ENCODE results near the gene GUCA2A.

DNA sequence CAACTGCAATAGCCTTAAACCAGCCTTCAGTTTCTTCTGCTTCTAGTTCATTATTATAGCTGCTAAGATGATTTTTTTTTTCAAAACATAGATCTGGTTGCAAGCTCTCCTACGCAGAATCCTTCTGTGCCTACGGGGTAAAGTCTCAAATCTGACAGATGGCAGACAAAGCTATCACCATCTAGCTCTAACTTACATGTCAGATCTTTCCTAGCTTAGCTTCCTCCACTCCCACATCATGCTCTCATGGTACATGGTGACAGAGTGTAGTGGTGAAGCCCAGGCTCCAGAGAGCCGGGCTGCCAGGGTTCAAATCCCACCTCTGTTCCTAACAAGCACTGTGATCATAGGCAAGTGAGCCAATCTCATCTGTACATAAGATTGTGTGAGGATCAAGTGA, 35.6 kb downstream of the GUCA2A start:
- TF ChIP-seq, protein P1, sequence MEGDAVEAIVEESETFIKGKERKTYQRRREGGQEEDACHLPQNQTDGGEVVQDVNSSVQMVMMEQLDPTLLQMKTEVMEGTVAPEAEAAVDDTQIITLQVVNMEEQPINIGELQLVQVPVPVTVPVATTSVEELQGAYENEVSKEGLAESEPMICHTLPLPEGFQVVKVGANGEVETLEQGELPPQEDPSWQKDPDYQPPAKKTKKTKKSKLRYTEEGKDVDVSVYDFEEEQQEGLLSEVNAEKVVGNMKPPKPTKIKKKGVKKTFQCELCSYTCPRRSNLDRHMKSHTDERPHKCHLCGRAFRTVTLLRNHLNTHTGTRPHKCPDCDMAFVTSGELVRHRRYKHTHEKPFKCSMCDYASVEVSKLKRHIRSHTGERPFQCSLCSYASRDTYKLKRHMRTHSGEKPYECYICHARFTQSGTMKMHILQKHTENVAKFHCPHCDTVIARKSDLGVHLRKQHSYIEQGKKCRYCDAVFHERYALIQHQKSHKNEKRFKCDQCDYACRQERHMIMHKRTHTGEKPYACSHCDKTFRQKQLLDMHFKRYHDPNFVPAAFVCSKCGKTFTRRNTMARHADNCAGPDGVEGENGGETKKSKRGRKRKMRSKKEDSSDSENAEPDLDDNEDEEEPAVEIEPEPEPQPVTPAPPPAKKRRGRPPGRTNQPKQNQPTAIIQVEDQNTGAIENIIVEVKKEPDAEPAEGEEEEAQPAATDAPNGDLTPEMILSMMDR (IDR thresholded peaks at IDR 0.05), result no peak
- no peak for TF ChIP-seq POLR2AphosphoS5 (IDR thresholded peaks at IDR 0.05)
